KBM-7 (cell line): ENCODE measurements around the gene ARAP2.
A peak's percentile ranks its signal among the peaks of the same experiment; 100 is the strongest.

Source experiments
- DNase-seq: peaks from one replicate; pipeline ENCODE4 v3.0.0-alpha.2; 2015
- in situ Hi-C: fragments of 300-500 bp; cut with MboI; formaldehyde crosslinking; loops from 2 replicates; pipeline ENCODE4 v1.14.3; 2020; ENCODE audit warnings: low sequenced_read_pairs, low pct_unique_long_range_greater_than_20kb, mixed read lengths

ARAP2 gene, protein sequence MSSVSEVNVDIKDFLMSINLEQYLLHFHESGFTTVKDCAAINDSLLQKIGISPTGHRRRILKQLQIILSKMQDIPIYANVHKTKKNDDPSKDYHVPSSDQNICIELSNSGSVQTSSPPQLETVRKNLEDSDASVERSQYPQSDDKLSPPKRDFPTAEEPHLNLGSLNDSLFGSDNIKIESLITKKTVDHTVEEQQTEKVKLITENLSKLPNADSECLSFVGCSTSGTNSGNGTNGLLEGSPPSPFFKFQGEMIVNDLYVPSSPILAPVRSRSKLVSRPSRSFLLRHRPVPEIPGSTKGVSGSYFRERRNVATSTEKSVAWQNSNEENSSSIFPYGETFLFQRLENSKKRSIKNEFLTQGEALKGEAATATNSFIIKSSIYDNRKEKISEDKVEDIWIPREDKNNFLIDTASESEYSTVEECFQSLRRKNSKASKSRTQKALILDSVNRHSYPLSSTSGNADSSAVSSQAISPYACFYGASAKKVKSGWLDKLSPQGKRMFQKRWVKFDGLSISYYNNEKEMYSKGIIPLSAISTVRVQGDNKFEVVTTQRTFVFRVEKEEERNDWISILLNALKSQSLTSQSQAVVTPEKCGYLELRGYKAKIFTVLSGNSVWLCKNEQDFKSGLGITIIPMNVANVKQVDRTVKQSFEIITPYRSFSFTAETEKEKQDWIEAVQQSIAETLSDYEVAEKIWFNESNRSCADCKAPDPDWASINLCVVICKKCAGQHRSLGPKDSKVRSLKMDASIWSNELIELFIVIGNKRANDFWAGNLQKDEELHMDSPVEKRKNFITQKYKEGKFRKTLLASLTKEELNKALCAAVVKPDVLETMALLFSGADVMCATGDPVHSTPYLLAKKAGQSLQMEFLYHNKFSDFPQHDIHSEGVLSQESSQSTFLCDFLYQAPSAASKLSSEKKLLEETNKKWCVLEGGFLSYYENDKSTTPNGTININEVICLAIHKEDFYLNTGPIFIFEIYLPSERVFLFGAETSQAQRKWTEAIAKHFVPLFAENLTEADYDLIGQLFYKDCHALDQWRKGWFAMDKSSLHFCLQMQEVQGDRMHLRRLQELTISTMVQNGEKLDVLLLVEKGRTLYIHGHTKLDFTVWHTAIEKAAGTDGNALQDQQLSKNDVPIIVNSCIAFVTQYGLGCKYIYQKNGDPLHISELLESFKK (N-terminal part only)

GRCh38 chr4:36244257-36245082 lies at the start of gene ARAP2:
ARAP2 (minus strand) TSS chr4:36244514; CDS start chr4:36229486, 15,028 bp downstream.
- peak; percentile 49 for DNase-seq
- in situ Hi-C loops, result no loop called here

GRCh38 chr4:36292556-36293188 lies 48.4 kb upstream of the ARAP2 start:
- DNase-seq, result peak; percentile 33
- in situ Hi-C loops, result no loop called here

DNA sequence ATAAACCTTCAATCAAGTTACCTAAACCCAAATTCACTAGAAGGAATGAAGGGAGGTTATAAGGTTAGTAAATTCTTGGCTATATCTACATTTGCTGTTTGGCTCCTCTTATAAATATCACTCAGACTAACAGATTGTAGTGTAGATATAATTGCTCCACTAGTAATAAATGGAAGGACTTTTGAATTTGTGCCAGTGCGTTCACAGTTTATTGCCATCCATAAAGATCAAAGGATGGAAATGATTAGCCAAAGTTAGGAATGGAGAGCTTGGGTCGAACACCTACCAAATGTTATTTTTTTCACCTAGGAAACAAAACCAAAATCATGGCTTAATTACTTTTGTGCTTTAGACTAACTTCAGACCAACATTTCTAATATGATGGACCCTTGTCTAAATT lies 46.3 kb upstream of the ARAP2 start:
- in situ Hi-C loops, result no loop called here

GRCh38 chr4:36288731-36289426 lies 44.6 kb upstream of the ARAP2 start:
- no peak for DNase-seq
- in situ Hi-C loops, result no loop called here

More for the DNA sequence above, 46.3 kb upstream of the ARAP2 start:
- DNase-seq, result no peak

GRCh38 chr4:36286481-36286871 lies 42.2 kb upstream of the ARAP2 start:
- in situ Hi-C loops, result no loop called here
- DNase-seq, result no peak

DNA sequence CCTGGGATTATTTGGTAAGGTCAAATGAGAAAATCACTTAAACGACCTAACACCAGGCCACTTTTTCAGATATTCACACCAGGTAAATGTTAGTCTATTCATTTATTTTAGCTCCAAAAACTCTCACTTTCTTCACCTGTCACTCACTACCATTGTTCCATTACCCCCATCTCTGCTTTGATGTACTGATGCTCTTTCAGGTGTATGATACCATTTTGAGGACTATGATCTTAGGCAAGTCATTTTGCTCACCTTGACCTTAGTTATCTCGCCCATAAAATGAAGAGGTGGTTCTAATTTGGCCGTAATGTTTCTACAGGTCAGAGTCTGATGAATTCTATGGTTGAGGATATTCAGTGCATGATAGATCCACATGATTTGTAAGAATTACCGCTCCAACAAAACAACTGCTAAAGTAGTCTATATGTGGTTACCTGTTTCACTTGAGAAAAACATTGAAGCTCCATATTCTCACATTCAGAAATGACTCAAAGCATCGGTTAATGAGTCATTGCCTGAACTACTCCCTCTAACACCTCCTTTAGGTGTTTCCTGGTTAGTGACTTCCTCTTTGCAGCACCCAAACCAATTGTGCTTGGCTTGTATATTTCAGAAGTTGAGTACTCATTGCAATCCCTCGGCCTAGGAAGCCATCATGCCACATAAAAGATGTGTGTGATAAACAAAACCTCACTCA lies 41.6 kb upstream of the ARAP2 start:
- peak; percentile 76 for DNase-seq
- in situ Hi-C loops, result no loop called here

GRCh38 chr4:36283912-36284465 lies 39.7 kb upstream of the ARAP2 start:
- DNase-seq, result no peak
- in situ Hi-C loops, result no loop called here

DNA sequence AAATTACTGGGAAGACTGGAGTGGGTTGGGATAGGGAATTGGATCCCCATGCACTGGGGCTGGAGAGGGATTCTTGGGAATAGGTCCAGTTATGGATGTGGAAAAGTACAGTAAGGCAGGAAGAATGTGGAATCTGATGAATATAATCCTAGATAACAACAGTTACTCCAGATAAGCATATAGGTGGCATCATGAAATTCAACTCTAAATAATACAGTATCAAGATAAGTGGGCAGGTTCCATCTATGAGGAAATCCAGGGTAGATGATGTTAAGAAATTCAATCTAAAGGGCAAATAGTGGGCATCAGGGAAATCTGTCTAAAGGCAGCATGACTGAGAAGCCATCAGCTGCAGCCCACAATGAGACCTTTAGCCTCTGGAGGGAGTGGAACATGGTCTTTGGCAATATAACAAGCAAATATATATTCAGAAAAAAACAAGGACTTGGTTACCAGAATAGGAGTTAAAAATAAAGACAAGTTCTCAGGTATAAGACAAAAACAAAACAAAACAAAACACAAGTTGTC lies 38.3 kb upstream of the ARAP2 start:
- in situ Hi-C loops, result no loop called here

GRCh38 chr4:36281384-36282106 lies 37.2 kb upstream of the ARAP2 start, which contains the start of gene DTHD1:
DTHD1 (plus strand) TSS chr4:36281616; CDS start chr4:36281759, 143 bp downstream.
- in situ Hi-C loops, result no loop called here
- DNase-seq, result no peak

More for the DNA sequence above, 38.3 kb upstream of the ARAP2 start:
- no peak for DNase-seq

GRCh38 chr4:36280555-36280954 lies 36.2 kb upstream of the ARAP2 start:
- in situ Hi-C loops, result no loop called here
- DNase-seq, result peak; percentile 39

DNA sequence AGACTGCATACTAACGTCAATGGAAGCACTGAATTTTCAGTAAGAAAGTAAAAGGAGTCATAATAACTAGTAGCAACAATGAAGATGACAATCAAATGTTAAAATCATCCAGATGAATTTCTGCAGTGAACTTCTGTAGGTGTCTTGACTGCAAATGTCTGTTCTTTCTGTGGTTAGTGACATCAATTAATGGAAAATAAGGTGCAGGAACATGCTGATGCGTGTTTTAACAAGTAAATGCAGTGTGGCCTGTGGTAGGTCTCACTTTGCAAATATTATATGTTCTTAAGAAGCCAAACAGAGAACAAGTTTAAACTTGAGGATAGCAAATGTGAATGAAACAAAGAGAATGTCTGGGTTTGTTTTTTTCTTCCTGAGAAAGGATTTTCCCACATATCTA lies 34.5 kb upstream of the ARAP2 start:
- DNase-seq, result no peak
- in situ Hi-C loops, result no loop called here

GRCh38 chr4:36277533-36277932 lies 33.2 kb upstream of the ARAP2 start:
- DNase-seq, result no peak
- in situ Hi-C loops, result no loop called here

GRCh38 chr4:36274158-36274557 lies 29.8 kb upstream of the ARAP2 start:
- in situ Hi-C loops, result no loop called here
- no peak for DNase-seq

- DNase-seq, result no peak
- in situ Hi-C loops, result no loop called here
Observed at GRCh38 chr4:36273276-36273675, 29.0 kb upstream of the ARAP2 start.

DNA sequence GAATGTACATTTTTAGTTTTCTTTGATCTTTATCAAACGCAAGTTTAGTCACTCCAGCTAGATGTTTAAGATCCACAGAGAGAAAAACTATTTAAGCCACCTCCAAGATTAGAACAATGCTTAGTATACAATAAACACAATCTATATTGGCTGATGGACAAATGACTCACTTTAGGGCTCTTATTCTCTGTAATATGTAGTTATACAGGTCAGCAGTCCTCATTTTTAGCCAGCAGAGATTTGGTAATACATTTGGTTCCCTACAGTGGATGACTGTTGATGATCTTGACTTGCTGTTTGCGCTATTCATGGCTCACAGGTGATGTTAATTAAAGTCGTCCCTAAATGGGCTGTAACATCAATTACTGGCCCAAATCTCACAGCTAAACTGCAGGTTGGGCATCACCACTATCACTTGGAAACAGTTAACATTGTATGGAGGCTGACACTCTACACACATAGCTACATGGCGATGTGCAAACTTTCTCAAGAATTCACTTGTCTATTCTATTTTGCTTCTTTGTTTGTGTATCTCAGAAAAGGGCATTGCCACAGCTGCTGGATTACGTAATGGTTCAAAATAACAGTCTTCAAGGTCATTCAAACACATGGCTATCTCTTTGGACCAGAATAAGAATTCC lies 25.3 kb upstream of the ARAP2 start:
- in situ Hi-C loops, result no loop called here

DNA sequence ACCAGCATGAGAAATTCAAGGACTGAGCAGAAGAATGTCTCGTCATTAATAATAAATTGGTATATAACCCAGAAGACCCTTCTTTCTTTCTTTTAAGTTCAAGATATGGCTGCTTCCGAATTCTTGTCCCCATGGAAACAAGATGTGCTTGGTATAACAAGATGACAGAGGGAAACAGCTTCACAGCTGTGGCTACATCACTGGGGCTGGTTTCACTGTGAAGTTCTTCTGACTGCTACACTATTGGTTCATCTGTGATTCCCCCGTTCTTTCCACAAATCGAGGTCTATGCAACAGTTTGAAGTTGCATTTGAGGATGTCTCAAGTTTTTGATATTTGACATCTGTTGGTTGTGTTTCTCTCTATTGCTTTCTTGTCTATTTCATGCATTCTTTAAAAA lies 24.8 kb upstream of the ARAP2 start:
- in situ Hi-C loops, result no loop called here
- DNase-seq, result no peak

More for the DNA sequence above, 25.3 kb upstream of the ARAP2 start:
- DNase-seq, result no peak
